ENCODE results near the gene RFX2. TPM values are rescaled to one million over a fixed set of nuclear protein-coding genes. Genes with fewer than 3 reads are reported as not detected.

RFX2 gene
- total and polyA plus RNA-seq, 9 of the 15 experiments (the other 6 are each of a cell fraction or from before 2014, with no cell fraction given), result 3.6 to 18.7 (median 8.7) TPM

GRCh38 chr19:5993201-5993600 is 117.1 kb downstream of the RFX2 start:
- H3K4me2 ChIP-seq (ENCODE audit: insufficient read depth, low read length), result no peak overlapping the region
- H4K20me1 ChIP-seq (replicated peaks; ENCODE audit: control insufficient read depth, insufficient read depth, low read length), result no peaks in the 10 kb centered on the region
- no TSS peak for BruUV-seq (replicated peaks)
- H3K9me1 ChIP-seq (ENCODE audit: control insufficient read depth, insufficient read depth, low read length), result no peaks in the 10 kb centered on the region
- DNase-seq (ENCODE audit: extremely low read depth in 1 of 4, low spot score in 3 of 4) (no peak), FAIRE-seq (no peak), ATAC-seq (no peak)
- ChIA-PET POLR2A (no interaction called here), CTCF (ENCODE audit: low intra/inter-chr PET ratio) (no interaction called here)
- no peaks in the 10 kb centered on the region for H3K79me2 ChIP-seq (ENCODE audit: control insufficient read depth, insufficient read depth, low read length)
- intact Hi-C loops (cut with micrococcal nuclease), result no loop called here
- no peak overlapping the region for H3K27ac ChIP-seq (ENCODE audit: extremely low read depth, low read depth, low read length)
- H3K9me3 ChIP-seq (replicated peaks; ENCODE audit: control insufficient read depth, insufficient read depth, low read depth, low read length), result no peaks in the 10 kb centered on the region
- H3K27me3 ChIP-seq (ENCODE audit: control insufficient read depth in 2 of 2, insufficient read depth in 2 of 2, low read length in 2 of 2), result no peaks in the 10 kb centered on the region
- H3K4me3 ChIP-seq, result no peak overlapping the region
- WGBS (ENCODE audit: insufficient coverage, low coverage, missing lambda C conversion rate), result 77% methylated on average over 13 of the region's 13 CpGs
- no peaks in the 10 kb centered on the region for H3K36me3 ChIP-seq (ENCODE audit: control insufficient read depth, insufficient read depth, low read length)
- in situ Hi-C loops (cut with MboI), result no loop called here
- TF ChIP-seq ZNF699 (CRISPR knock-in tag; IDR thresholded peaks at IDR 0.05; ENCODE audit: insufficient replicate concordance) (no peak), ZNF23 (CRISPR knock-in tag; IDR thresholded peaks at IDR 0.05) (no peak), ZZZ3 (IDR thresholded peaks at IDR 0.05) (no peak), MAX (CRISPR knock-in tag; IDR thresholded peaks at IDR 0.05) (no peak), ZSCAN29 (IDR thresholded peaks at IDR 0.05) (no peak), ZNF445 (CRISPR knock-in tag; IDR thresholded peaks at IDR 0.05; ENCODE audit: low read depth) (no peak), YY1 (IDR thresholded peaks at IDR 0.05; ENCODE audit: borderline replicate concordance in 1 of 3, control insufficient read depth in 1 of 3, extremely low read depth in 1 of 3, insufficient read depth in 3 of 3, insufficient read length in 1 of 3, insufficient replicate concordance in 2 of 3, low read depth in 1 of 3, low read length in 2 of 3) (no peak), KLF13 (tag; IDR thresholded peaks at IDR 0.05; ENCODE audit: borderline replicate concordance, low read depth) (no peak), TCFL5 (CRISPR knock-in tag; conservative IDR thresholded peaks at IDR 0.05) (no peak), MYNN (IDR thresholded peaks at IDR 0.05) (no peak), MYNN (CRISPR knock-in tag; IDR thresholded peaks at IDR 0.05) (no peak), MTF1 (CRISPR knock-in tag; IDR thresholded peaks at IDR 0.05; ENCODE audit: borderline replicate concordance) (no peak), CEBPG (CRISPR knock-in tag; IDR thresholded peaks at IDR 0.05) (no peak), CEBPG (tag; conservative IDR thresholded peaks at IDR 0.05 in 1 of 2, IDR thresholded peaks at IDR 0.05 in 1 of 2) (no peak), MCM5 (IDR thresholded peaks at IDR 0.05; ENCODE audit: low read depth) (no peak), TAF9B (IDR thresholded peaks at IDR 0.05; ENCODE audit: partially characterized antibody) (no peak), ZBTB2 (IDR thresholded peaks at IDR 0.05) (no peak), KLF6 (CRISPR knock-in tag; IDR thresholded peaks at IDR 0.05; ENCODE audit: borderline replicate concordance) (no peak), ZFPM2 (CRISPR knock-in tag; IDR thresholded peaks at IDR 0.05) (no peak), FOXA3 (CRISPR knock-in tag; conservative IDR thresholded peaks at IDR 0.05 in 1 of 2, IDR thresholded peaks at IDR 0.05 in 1 of 2) (no peak)
- no peak overlapping the region for H2AFZ ChIP-seq (ENCODE audit: low read depth, low read length)
- H3K4me1 ChIP-seq (replicated peaks in 1 of 2; ENCODE audit: control insufficient read depth in 2 of 2, insufficient read depth in 2 of 2, low read length in 2 of 2), result peaks cover 10 to 40% of the 10 kb centered on the region in 2 experiments; a peak in 3 of 5 replicates
- no peak overlapping the region for H3K9ac ChIP-seq (ENCODE audit: insufficient read depth in 1 of 2, low read depth in 2 of 2, low read length in 2 of 2)
